ENCODE measurements around the gene PSEN1. TPM values are rescaled to one million over a fixed set of nuclear protein-coding genes. Genes with fewer than 3 reads are reported as not detected.

The PSEN1 gene
- total RNA-seq, 1 donor = 79.6 TPM

DNA sequence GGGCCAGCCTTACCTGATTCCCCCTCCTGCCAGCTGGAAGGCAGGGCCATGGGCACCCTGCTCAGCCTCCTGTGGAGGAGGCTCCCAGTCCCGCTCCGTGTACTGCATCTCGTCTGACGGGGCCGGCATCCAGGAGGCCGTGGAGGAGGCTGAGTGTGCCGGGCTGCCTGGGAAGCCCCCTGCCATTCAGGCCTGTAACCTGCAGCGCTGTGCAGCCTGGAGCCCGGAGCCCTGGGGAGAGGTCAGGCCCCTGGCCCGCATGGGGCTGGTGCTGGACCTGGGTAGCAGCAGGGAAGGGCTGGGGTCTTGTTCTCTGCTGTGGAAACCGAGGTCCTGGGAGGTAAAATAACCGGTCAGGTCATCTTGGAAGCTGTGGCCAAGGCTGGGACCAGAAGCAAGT is 117.4 kb downstream of the PSEN1 start:
- H3K4me2 ChIP-seq (ENCODE audit: insufficient read depth, low read length) = no peak overlapping the region
- no peaks in the 10 kb centered on the region for H3K27me3 ChIP-seq (ENCODE audit: insufficient read depth, low read length)
- H3K4me1 ChIP-seq (ENCODE audit: insufficient read depth, low read length) = no peaks in the 10 kb centered on the region
- no peaks in the 10 kb centered on the region for H4K20me1 ChIP-seq (ENCODE audit: insufficient read depth, low read length)
- no peak overlapping the region for H3K4me3 ChIP-seq (ENCODE audit: insufficient read depth, low read length)
- no peaks in the 10 kb centered on the region for H3K9me3 ChIP-seq (ENCODE audit: low read depth, low read length)
- no peak overlapping the region for H2AFZ ChIP-seq (ENCODE audit: low read length)
- no peak overlapping the region for H3K27ac ChIP-seq (ENCODE audit: low read depth, low read length)
- TF ChIP-seq, protein P1, sequence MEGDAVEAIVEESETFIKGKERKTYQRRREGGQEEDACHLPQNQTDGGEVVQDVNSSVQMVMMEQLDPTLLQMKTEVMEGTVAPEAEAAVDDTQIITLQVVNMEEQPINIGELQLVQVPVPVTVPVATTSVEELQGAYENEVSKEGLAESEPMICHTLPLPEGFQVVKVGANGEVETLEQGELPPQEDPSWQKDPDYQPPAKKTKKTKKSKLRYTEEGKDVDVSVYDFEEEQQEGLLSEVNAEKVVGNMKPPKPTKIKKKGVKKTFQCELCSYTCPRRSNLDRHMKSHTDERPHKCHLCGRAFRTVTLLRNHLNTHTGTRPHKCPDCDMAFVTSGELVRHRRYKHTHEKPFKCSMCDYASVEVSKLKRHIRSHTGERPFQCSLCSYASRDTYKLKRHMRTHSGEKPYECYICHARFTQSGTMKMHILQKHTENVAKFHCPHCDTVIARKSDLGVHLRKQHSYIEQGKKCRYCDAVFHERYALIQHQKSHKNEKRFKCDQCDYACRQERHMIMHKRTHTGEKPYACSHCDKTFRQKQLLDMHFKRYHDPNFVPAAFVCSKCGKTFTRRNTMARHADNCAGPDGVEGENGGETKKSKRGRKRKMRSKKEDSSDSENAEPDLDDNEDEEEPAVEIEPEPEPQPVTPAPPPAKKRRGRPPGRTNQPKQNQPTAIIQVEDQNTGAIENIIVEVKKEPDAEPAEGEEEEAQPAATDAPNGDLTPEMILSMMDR (IDR thresholded peaks at IDR 0.05; ENCODE audit: extremely low read depth, low read depth, low read length) = no peak
- H3K79me2 ChIP-seq (ENCODE audit: insufficient read depth, low read length) = no peaks in the 10 kb centered on the region
- no peaks in the 10 kb centered on the region for H3K36me3 ChIP-seq (ENCODE audit: insufficient read depth, low read length)
- no peak for DNase-seq (ENCODE audit: insufficient read length, low spot score, missing footprints)

DNA sequence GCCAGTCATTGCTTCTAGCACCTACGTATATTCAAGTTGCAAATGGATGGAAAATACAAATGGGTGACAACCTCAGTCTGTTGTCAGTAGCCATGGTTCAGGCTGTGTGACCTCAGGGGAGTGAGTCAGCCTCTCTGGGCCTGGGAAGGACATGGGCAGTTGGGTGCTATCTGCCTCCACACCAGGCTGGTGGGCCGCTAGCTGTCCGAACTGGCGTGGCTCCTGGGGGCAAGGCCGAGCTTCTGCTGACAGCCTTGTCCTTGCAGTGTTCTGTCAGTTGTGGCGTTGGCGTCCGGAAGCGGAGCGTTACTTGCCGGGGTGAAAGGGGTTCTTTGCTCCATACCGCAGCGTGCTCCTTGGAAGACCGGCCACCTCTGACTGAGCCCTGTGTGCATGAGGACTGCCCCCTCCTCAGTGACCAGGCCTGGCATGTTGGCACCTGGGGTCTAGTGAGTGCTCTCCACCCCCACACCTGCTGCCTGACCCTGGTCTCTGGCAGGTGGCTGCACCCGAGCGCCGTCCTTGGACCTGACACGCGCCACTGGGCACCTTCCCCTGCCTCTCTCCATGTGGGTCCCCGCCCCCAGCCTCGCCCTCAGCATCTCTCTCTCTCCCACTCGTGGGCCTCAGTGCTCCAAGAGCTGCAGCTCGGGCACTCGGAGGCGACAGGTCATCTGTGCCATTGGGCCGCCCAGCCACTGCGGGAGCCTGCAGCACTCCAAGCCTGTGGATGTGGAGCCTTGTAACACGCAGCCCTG is 118.1 kb downstream of the PSEN1 start:
- Histone ChIP-seq H4K20me1 (ENCODE audit: insufficient read depth, low read length) (no peaks in the 10 kb centered on the region), H3K79me2 (ENCODE audit: insufficient read depth, low read length) (no peaks in the 10 kb centered on the region), H3K27ac (ENCODE audit: low read depth, low read length) (no peak overlapping the region), H2AFZ (ENCODE audit: low read length) (no peak overlapping the region), H3K4me3 (ENCODE audit: insufficient read depth, low read length) (no peak overlapping the region), H3K4me2 (ENCODE audit: insufficient read depth, low read length) (no peak overlapping the region), H3K36me3 (ENCODE audit: insufficient read depth, low read length) (no peaks in the 10 kb centered on the region), H3K4me1 (ENCODE audit: insufficient read depth, low read length) (no peaks in the 10 kb centered on the region), H3K9me3 (ENCODE audit: low read depth, low read length) (no peaks in the 10 kb centered on the region), H3K27me3 (ENCODE audit: insufficient read depth, low read length) (no peaks in the 10 kb centered on the region)
- DNase-seq (ENCODE audit: insufficient read length, low spot score, missing footprints) = peak; percentile 65
- TF ChIP-seq, protein P1 (IDR thresholded peaks at IDR 0.05; ENCODE audit: extremely low read depth, low read depth, low read length) = no peak

DNA sequence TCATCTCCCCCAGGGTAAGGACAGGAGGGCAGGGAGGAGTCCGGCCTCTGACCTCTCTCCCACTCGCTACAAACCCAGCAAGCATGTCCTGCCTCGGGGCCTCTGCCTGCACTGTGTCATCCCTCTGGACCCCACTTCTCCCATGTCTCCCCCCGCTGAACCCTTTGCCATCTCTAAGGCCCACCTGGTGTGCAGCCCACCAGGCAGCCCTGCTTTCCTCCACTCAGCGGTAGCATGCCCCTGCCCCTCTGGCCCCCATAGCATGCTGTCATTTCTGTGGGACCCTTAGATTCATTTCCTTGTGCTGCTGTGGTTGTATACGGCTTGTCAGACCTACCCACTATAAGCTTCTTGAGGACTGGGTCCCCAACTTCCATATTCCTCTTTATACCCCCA is 118.7 kb downstream of the PSEN1 start:
- Histone ChIP-seq H3K27me3 (ENCODE audit: insufficient read depth, low read length) (no peaks in the 10 kb centered on the region), H4K20me1 (ENCODE audit: insufficient read depth, low read length) (no peaks in the 10 kb centered on the region), H3K9me3 (ENCODE audit: low read depth, low read length) (no peaks in the 10 kb centered on the region), H3K36me3 (ENCODE audit: insufficient read depth, low read length) (no peaks in the 10 kb centered on the region), H3K79me2 (ENCODE audit: insufficient read depth, low read length) (no peaks in the 10 kb centered on the region), H3K4me3 (ENCODE audit: insufficient read depth, low read length) (no peak overlapping the region), H3K4me2 (ENCODE audit: insufficient read depth, low read length) (no peak overlapping the region), H3K4me1 (ENCODE audit: insufficient read depth, low read length) (no peaks in the 10 kb centered on the region), H3K27ac (ENCODE audit: low read depth, low read length) (no peak overlapping the region), H2AFZ (ENCODE audit: low read length) (no peak overlapping the region)
- DNase-seq (ENCODE audit: insufficient read length, low spot score, missing footprints) = peak; percentile 38
- TF ChIP-seq, protein P1 (IDR thresholded peaks at IDR 0.05; ENCODE audit: extremely low read depth, low read depth, low read length) = no peak

DNA sequence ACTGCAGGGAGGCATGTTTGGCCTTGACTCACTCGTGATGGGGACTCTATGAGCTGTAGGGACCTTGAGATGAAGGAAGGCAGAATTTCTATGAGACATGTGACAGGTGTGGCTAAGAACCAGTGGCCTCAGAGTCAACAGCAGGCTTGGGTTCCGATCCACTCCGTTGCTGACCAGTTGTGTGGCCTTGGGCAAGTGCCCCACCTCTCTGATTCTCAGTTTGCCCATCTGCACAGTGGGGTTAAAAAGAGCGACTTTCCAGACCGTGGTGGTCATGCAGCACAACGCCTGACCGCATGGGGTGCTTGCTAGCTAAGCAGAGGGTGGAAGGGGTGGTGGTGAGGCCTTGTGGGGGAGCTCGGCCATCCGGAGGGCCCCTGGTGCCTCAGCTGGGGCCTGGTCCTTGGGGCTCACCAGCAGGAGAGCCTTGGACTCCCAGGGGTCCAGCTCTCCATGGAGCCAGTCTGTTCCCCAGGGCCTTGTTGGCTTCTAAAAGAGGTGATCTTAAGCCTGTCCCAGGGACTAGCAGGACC is 119.5 kb downstream of the PSEN1 start:
- H3K4me1 ChIP-seq (ENCODE audit: insufficient read depth, low read length) = no peaks in the 10 kb centered on the region
- no peaks in the 10 kb centered on the region for H3K27me3 ChIP-seq (ENCODE audit: insufficient read depth, low read length)
- no peak overlapping the region for H3K4me2 ChIP-seq (ENCODE audit: insufficient read depth, low read length)
- DNase-seq (ENCODE audit: insufficient read length, low spot score, missing footprints) = peak; percentile 79
- no peaks in the 10 kb centered on the region for H4K20me1 ChIP-seq (ENCODE audit: insufficient read depth, low read length)
- no peaks in the 10 kb centered on the region for H3K9me3 ChIP-seq (ENCODE audit: low read depth, low read length)
- H3K79me2 ChIP-seq (ENCODE audit: insufficient read depth, low read length) = no peaks in the 10 kb centered on the region
- no peak overlapping the region for H3K27ac ChIP-seq (ENCODE audit: low read depth, low read length)
- no peak overlapping the region for H3K4me3 ChIP-seq (ENCODE audit: insufficient read depth, low read length)
- H2AFZ ChIP-seq (ENCODE audit: low read length) = no peak overlapping the region
- no peaks in the 10 kb centered on the region for H3K36me3 ChIP-seq (ENCODE audit: insufficient read depth, low read length)
- TF ChIP-seq, protein P1 (IDR thresholded peaks at IDR 0.05; ENCODE audit: extremely low read depth, low read depth, low read length) = no peak

All from osteoblast (primary cell).